ENCODE results near the gene ZNF451. TPM values are rescaled to one million over a fixed set of nuclear protein-coding genes. Genes with fewer than 3 reads are reported as not detected.
"Not testable (repeated sequence)": the region's sequence is repeated elsewhere in the genome, so short reads cannot be mapped to it uniquely, and the experiment has no call there.

Gene ZNF451
- polyA plus RNA-seq, 4 donors, result 28.1 to 41.9 (median 38.5) TPM

- no peak for DNase-seq (ENCODE audit: low read depth in 4 of 4, low spot score in 3 of 4)
Measured at GRCh38 chr6:57089265-57089664, 723 bp upstream of the ZNF451 start.

- DNase-seq (ENCODE audit: low read depth in 4 of 4, low spot score in 3 of 4), result not testable (repeated sequence)
Measured at GRCh38 chr6:57090458-57091067, 575 bp downstream of the ZNF451 start.

- DNase-seq (ENCODE audit: low read depth in 4 of 4, low spot score in 3 of 4), result not testable (repeated sequence)
Measured at GRCh38 chr6:57091375-57091774, 1.4 kb downstream of the ZNF451 start.

- DNase-seq (ENCODE audit: low read depth in 4 of 4, low spot score in 3 of 4), result no peak
Measured at GRCh38 chr6:57094689-57095088, 4.7 kb downstream of the ZNF451 start.

GRCh38 chr6:57097596-57097995 lies 7.6 kb downstream of the ZNF451 start:
- DNase-seq (ENCODE audit: low read depth in 4 of 4, low spot score in 3 of 4), result no peak

- no peak for DNase-seq (ENCODE audit: low read depth in 4 of 4, low spot score in 3 of 4)
Measured at GRCh38 chr6:57102976-57103375, 13.0 kb downstream of the ZNF451 start.

GRCh38 chr6:57104336-57104735 lies 14.3 kb downstream of the ZNF451 start:
- no peak for DNase-seq (ENCODE audit: low read depth in 4 of 4, low spot score in 3 of 4)

GRCh38 chr6:57106990-57107389 lies 17.0 kb downstream of the ZNF451 start:
- no peak for DNase-seq (ENCODE audit: low read depth in 4 of 4, low spot score in 3 of 4)

- DNase-seq (ENCODE audit: low read depth in 4 of 4, low spot score in 3 of 4), result no peak
Measured at GRCh38 chr6:57108691-57109090, 18.7 kb downstream of the ZNF451 start.

- DNase-seq (ENCODE audit: low read depth in 4 of 4, low spot score in 3 of 4), result no peak
Measured at GRCh38 chr6:57109880-57110279, 19.9 kb downstream of the ZNF451 start.

- DNase-seq (ENCODE audit: low read depth in 4 of 4, low spot score in 3 of 4), result no peak
Measured at GRCh38 chr6:57113105-57113504, 23.1 kb downstream of the ZNF451 start.

- DNase-seq (ENCODE audit: low read depth in 4 of 4, low spot score in 3 of 4), result no peak
Measured at GRCh38 chr6:57116776-57117175, 26.8 kb downstream of the ZNF451 start.

GRCh38 chr6:57117796-57118195 lies 27.8 kb downstream of the ZNF451 start:
- DNase-seq (ENCODE audit: low read depth in 4 of 4, low spot score in 3 of 4), result no peak

GRCh38 chr6:57123111-57123510 lies 33.1 kb downstream of the ZNF451 start:
- no peak for DNase-seq (ENCODE audit: low read depth in 4 of 4, low spot score in 3 of 4)

GRCh38 chr6:57127763-57128162 lies 37.8 kb downstream of the ZNF451 start:
- DNase-seq (ENCODE audit: low read depth in 4 of 4, low spot score in 3 of 4), result no peak

GRCh38 chr6:57130661-57131177 lies 40.7 kb downstream of the ZNF451 start:
- no peak for DNase-seq (ENCODE audit: low read depth in 4 of 4, low spot score in 3 of 4)

GRCh38 chr6:57134954-57135353 lies 45.0 kb downstream of the ZNF451 start:
- no peak for DNase-seq (ENCODE audit: low read depth in 4 of 4, low spot score in 3 of 4)

GRCh38 chr6:57135885-57136284 lies 45.9 kb downstream of the ZNF451 start:
- DNase-seq (ENCODE audit: low read depth in 4 of 4, low spot score in 3 of 4), result no peak

- DNase-seq (ENCODE audit: low read depth in 4 of 4, low spot score in 3 of 4), result no peak
Measured at GRCh38 chr6:57137350-57137749, 47.4 kb downstream of the ZNF451 start.

GRCh38 chr6:57138026-57138425 lies 48.0 kb downstream of the ZNF451 start:
- no peak for DNase-seq (ENCODE audit: low read depth in 4 of 4, low spot score in 3 of 4)

- DNase-seq (ENCODE audit: low read depth in 4 of 4, low spot score in 3 of 4), result no peak
Measured at GRCh38 chr6:57141451-57142177, 51.6 kb downstream of the ZNF451 start.

GRCh38 chr6:57142178-57142525 lies 52.2 kb downstream of the ZNF451 start:
- DNase-seq (ENCODE audit: low read depth in 4 of 4, low spot score in 3 of 4), result no peak
